Effector CD4-positive, alpha-beta T cell (primary cell): Measurements from ENCODE around the gene DPP10.

Experiments
- DNase-seq: peaks from one replicate; pipeline ENCODE4 v3.0.0-alpha.2; 2020

Gene DPP10

GRCh38 chr2:115481842-115482241 lies 1039.4 kb downstream of the DPP10 start:
- no peak for DNase-seq

DNA sequence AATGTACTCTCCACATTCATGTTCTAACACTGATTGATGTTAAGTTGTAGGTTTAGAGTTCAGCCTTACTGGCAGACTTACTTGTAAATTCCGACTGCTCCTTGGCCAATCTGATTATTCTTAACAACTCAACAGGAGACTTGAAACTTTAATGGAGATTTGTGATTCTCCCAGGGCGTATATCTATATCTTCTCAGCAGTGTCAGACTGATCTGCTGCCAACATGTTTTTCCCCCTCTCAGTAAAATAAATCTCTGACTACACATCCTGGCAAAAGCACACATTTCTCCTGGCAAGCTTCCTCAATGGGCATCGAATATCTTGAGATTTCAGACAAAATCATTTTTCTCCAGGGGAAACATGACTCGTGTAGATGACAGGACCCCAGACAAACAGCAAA lies 1041.2 kb downstream of the DPP10 start:
- DNase-seq, result no peak

GRCh38 chr2:115484486-115484885 lies 1042.0 kb downstream of the DPP10 start:
- no peak for DNase-seq

DNA sequence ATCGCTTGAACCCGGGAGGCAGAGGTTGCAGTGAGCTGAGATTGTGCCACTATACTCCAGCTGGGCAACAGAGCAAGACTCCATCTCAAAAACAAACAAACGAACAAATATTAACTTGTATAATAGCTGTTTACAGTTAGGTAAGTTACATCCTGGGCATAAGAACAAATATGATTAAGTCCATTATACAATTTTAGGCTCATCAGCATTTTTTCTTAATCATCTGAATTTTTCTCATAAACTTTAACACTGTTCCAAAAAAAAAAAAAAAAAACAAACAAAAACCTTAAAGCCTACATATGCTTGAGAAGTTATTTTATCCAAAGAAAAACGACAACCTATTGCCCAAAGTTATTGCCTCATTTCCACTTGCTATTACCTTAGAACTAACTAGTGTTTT lies 1042.5 kb downstream of the DPP10 start:
- no peak for DNase-seq

DNA sequence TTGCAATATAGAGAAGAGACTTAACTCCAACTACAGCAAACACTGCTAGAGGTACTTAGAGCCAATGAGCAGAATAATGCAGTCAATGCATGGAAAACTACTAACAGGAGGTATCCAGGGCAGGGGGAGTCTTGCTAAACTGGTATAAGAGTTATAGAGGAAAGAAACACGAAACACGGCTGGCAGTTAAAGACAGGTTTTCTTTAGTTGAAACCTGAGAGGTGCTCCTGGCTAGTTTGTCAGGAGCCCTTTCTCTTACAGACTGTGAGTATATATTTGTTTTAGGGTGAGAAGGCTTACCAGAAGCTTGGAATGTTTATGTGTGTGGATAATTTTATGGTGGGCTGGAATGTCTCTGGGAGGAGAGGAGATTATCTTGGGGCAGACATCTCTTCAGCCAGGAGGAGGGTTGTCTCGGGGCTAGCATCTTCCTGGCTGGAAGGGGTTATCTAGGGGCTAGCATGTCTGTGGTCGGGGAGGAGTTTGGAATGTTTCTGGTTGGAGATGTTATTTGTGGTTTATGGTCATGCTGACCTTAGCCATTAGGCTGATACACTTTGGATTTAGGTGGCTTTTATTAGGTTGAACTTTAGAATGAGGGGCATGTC lies 1048.8 kb downstream of the DPP10 start:
- no peak for DNase-seq

GRCh38 chr2:115505331-115505730 lies 1062.9 kb downstream of the DPP10 start:
- no peak for DNase-seq

GRCh38 chr2:115520727-115521126 lies 1078.3 kb downstream of the DPP10 start:
- DNase-seq, result no peak

GRCh38 chr2:115524452-115524851 lies 1082.0 kb downstream of the DPP10 start:
- no peak for DNase-seq

DNA sequence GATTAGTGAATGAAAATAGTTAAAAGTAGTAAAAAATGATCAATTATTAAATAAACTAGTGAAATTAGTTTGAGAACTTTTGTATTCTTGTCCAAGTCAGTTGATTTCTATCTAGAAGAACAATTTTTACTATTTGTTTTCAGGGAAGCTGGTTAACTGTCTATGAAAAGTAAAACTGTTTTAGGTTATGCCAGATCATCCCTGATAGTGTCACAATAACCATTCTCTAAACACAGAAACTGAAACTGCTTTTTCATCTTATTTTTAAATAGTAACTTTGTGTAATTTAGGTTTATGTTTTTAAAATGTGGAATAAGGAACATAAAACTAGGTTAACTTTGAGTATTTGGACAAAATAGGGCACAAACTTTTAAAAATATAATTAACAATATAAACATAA lies 1087.2 kb downstream of the DPP10 start:
- DNase-seq, result no peak

- DNase-seq, result no peak
Observed at GRCh38 chr2:115533081-115533480, 1090.6 kb downstream of the DPP10 start.

- no peak for DNase-seq
Observed at GRCh38 chr2:115541814-115542213, 1099.4 kb downstream of the DPP10 start.

DNA sequence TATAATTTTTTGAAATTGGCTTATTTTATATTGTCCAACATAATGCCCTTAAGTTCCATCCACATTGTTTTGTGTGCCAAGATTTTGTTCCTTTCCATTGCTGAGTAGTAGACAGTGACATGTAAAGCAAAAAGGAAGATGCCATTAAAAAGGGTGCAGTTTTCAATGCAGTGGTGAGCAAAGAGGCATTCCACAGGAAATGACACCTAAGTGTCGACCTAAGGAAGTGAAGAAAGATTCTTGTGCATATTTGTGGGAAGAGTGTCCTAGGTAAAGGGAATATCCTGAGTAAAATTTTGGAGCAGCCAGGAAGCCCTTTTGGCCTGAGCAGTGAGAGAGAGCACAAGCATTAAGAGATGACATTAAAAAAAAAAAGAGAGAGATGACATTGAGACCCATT lies 1099.9 kb downstream of the DPP10 start:
- DNase-seq, result no peak

DNA sequence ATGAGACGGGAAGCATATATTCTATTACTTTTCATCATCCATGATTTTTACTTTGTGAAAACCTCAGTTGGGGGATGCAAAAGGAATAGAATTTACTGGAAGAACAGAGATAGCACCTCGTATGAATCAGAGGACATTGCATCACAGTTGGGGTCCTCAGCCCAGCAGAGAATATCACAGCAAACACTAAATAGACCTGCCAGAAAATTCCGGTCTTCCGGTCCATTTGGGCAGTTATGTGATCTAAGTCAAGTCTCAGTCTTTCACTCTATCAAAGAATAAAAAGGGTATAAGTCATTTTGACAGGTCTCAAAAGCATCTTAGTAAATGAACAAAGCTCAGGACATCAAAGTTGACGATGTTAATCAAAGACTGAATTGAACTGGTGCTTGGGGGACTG lies 1100.6 kb downstream of the DPP10 start:
- DNase-seq, result no peak

DNA sequence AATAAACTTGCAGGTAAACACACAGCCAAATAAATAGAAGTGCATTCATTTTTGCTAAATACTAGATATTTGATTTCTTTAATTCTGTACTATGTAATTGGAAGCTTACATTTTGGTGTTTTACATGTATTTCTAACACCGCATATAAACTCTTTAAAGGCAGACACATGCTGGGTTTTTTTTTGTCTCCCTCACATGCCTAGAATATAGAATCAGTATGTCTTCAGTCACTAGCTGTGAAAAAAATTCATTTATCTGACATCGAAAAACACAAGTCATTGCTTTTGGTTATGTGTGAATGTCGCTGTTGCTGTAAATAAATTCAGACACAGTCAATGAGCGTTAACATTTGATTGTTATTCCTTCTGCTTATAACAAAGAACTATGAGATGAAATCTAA lies 1101.0 kb downstream of the DPP10 start:
- no peak for DNase-seq

- DNase-seq, result no peak
Observed at GRCh38 chr2:115549611-115550130, 1107.2 kb downstream of the DPP10 start.

GRCh38 chr2:115552726-115553125 lies 1110.3 kb downstream of the DPP10 start:
- no peak for DNase-seq

DNA sequence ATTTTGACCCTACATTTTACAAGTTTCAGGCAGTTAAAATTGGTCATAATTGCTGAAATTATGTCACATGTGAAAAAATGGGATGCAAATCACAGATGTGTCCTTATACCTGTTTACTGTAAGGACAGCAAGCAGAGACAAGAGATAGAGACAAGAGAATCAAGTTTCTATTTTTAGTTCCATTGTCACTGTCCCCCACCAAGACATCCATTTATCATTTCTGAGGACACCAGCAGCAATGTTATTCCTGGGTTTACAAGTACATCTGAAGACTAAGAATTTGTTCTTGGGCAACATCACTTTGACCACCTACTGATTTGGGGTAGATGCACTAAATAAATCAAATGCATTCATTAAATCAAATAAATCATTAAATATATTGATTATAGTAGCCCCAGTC lies 1111.7 kb downstream of the DPP10 start:
- no peak for DNase-seq

GRCh38 chr2:115558725-115559124 lies 1116.3 kb downstream of the DPP10 start:
- no peak for DNase-seq

- DNase-seq, result no peak
Observed at GRCh38 chr2:115560666-115561065, 1118.2 kb downstream of the DPP10 start.

- no peak for DNase-seq
Observed at GRCh38 chr2:115568643-115569042, 1126.2 kb downstream of the DPP10 start.

- DNase-seq, result no peak
Observed at GRCh38 chr2:115569547-115569946, 1127.1 kb downstream of the DPP10 start.

GRCh38 chr2:115572746-115573145 lies 1130.3 kb downstream of the DPP10 start:
- no peak for DNase-seq

DNA sequence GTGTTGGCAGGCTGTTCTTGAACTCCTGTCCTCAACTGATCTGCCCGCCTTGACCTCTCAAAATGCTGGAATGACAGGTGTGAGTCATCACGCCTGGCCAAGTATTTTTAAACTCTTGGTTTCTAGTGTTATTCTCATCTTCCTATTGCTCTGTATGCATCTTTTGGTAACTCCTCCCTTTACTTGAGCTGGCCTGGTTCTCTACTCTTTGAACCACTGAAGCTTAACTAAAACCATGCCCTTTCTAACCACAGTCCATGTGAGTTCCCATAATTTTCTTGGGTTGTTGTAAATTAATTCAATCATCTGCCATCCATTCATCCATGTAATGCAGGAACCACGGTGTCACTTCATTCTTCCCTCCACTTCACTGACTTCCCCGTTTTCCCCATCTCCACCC lies 1131.3 kb downstream of the DPP10 start:
- DNase-seq, result no peak

- DNase-seq, result no peak
Observed at GRCh38 chr2:115574667-115575066, 1132.2 kb downstream of the DPP10 start.

DNA sequence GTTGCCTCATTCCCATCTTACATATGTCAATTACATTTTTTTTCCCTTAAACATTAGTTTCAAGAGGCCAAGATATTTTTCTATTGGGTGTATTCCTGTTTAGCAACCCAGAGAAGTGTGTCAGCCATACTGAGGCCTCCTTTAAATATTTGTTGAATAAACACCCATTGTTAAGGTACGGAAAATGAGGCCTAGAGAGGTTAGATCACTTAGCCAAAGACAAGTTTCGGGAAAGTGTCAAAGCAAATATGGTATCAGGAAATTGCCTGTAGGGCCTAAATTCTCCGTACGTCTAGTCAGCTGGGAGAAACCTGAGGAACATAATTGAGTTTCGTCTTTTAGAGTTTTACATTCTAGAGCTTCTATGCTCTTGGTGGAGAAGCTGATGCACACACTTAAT lies 1138.3 kb downstream of the DPP10 start:
- no peak for DNase-seq
